GM23338 (cell line): ENCODE data around the gene FRS2.

Experiments
- EZH2 ChIP-seq: fragments of 200-600 bp; sonication (generic); IDR thresholded peaks from one replicate; pipeline ENCODE4 v1.8.0; 2017; ENCODE audit warnings: antibody characterized with exemption, mild to moderate bottlenecking, low read depth; ENCODE audit not compliant: unreplicated experiment
- EZH2phosphoT487 ChIP-seq: fragments of 200-600 bp; sonication (generic); IDR thresholded peaks from one replicate; pipeline ENCODE4 v1.8.1; 2018; ENCODE audit warnings: antibody characterized with exemption; ENCODE audit not compliant: unreplicated experiment
- NANOG ChIP-seq: IDR thresholded peaks from 2 replicates; pipeline ENCODE4 v1.6.1; 2016; ENCODE audit warnings: antibody characterized with exemption, borderline replicate concordance
- TF ChIP-seq, protein P1 (sequence below), 2 experiments: fragments of 200-600 bp in 1 of 2; sonication (generic) in 1 of 2; conservative IDR thresholded peaks; 2 replicates each; pipeline versions ENCODE4 v1.5.1 to v1.6.1; 2016 to 2017; ENCODE audit warnings: antibody characterized with exemption in 2 of 2, low read depth in 2 of 2, mild to moderate bottlenecking in 2 of 2, moderate library complexity in 1 of 2
- TF ChIP-seq, protein P2 (sequence below): IDR thresholded peaks from one replicate; pipeline ENCODE4 v1.6.1; 2018; ENCODE audit warnings: antibody characterized with exemption; ENCODE audit not compliant: unreplicated experiment

DNA sequence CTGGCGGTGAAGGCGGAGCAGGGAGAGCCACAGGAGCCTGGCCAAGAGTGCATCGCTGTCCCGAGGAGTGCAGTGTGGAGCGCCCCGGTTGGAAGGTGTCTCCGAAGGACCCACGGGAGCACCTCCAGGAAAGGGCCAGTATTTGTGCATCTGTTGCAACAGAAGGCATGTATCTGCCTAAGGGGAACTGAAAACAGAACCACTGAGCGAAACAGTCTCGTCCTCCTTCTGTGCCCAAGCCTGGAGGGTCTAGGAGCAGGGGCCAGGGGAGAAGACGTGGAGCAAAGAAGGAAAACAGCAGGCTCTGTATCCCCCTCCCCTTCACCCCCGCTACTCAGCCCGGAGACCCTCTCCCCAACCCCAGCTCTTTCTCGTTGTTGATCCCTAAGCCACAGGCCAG, 145.8 kb downstream of the FRS2 start:
- TF ChIP-seq, protein P1, sequence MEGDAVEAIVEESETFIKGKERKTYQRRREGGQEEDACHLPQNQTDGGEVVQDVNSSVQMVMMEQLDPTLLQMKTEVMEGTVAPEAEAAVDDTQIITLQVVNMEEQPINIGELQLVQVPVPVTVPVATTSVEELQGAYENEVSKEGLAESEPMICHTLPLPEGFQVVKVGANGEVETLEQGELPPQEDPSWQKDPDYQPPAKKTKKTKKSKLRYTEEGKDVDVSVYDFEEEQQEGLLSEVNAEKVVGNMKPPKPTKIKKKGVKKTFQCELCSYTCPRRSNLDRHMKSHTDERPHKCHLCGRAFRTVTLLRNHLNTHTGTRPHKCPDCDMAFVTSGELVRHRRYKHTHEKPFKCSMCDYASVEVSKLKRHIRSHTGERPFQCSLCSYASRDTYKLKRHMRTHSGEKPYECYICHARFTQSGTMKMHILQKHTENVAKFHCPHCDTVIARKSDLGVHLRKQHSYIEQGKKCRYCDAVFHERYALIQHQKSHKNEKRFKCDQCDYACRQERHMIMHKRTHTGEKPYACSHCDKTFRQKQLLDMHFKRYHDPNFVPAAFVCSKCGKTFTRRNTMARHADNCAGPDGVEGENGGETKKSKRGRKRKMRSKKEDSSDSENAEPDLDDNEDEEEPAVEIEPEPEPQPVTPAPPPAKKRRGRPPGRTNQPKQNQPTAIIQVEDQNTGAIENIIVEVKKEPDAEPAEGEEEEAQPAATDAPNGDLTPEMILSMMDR (conservative IDR thresholded peaks at IDR 0.05; ENCODE audit: low read depth in 2 of 2): no peak
- no peak for TF ChIP-seq NANOG
- TF ChIP-seq, protein P2, sequence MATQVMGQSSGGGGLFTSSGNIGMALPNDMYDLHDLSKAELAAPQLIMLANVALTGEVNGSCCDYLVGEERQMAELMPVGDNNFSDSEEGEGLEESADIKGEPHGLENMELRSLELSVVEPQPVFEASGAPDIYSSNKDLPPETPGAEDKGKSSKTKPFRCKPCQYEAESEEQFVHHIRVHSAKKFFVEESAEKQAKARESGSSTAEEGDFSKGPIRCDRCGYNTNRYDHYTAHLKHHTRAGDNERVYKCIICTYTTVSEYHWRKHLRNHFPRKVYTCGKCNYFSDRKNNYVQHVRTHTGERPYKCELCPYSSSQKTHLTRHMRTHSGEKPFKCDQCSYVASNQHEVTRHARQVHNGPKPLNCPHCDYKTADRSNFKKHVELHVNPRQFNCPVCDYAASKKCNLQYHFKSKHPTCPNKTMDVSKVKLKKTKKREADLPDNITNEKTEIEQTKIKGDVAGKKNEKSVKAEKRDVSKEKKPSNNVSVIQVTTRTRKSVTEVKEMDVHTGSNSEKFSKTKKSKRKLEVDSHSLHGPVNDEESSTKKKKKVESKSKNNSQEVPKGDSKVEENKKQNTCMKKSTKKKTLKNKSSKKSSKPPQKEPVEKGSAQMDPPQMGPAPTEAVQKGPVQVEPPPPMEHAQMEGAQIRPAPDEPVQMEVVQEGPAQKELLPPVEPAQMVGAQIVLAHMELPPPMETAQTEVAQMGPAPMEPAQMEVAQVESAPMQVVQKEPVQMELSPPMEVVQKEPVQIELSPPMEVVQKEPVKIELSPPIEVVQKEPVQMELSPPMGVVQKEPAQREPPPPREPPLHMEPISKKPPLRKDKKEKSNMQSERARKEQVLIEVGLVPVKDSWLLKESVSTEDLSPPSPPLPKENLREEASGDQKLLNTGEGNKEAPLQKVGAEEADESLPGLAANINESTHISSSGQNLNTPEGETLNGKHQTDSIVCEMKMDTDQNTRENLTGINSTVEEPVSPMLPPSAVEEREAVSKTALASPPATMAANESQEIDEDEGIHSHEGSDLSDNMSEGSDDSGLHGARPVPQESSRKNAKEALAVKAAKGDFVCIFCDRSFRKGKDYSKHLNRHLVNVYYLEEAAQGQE: no peak
- no peak for TF ChIP-seq EZH2
- TF ChIP-seq EZH2phosphoT487: no peak
